Esophagus muscularis mucosa (tissue), 4 donors: Measurements from ENCODE around the gene MMP15. TPM values are rescaled to one million over a fixed set of nuclear protein-coding genes. Genes with fewer than 3 reads are reported as not detected.

Experiments used
- small RNA-seq, 3 donors: library from RNA; depleted of rRNA; stranded (forward); fragments of <200 nt; gene quantifications; one replicate each; pipeline ENCODE3, GENCODE V24; 2016
- total RNA-seq, 4 donors: library from RNA; depleted of rRNA; stranded (reverse); fragments of >200 nt; gene quantifications; one replicate each; pipeline versions ENCODE4 v1.1.0 to v1.2.1, GENCODE V29; 2016

MMP15 gene
- total RNA-seq, 4 donors from 2014 or later: 3.8 to 16.3 (median 8.7) TPM

Small RNAs within 50 kb of the gene (small RNA-seq; reads per million reads assigned to genes)
- 0 reads per million in 3 donors for gene RF00019

Other genes starting within 250 kb of the MMP15 start
- gene KIFC3, start 223.3 kb upstream of the MMP15 start, total RNA-seq: 10 to 100 TPM; 28.2 to 76.8 (median 46.6) TPM
- gene CNGB1, start 54.6 kb upstream of the MMP15 start, total RNA-seq: under 1 TPM; under 0.01 to 0.97 (median 0.31) TPM
- gene ZNF319, start 25.1 kb upstream of the MMP15 start, total RNA-seq: 10 to 100 TPM in 2 of 4 donors, 1 to 10 TPM in 2; 7.1 to 20.9 (median 12.8) TPM
- 10 to 100 TPM; 31.5 to 51.1 (median 33.3) TPM for gene USB1, start 24.3 kb upstream of the MMP15 start, total RNA-seq
- gene CFAP20, start 103.6 kb downstream of the MMP15 start, total RNA-seq: 10 to 100 TPM; 12.5 to 31.2 (median 23.5) TPM
- gene CSNK2A2, start 172.4 kb downstream of the MMP15 start, total RNA-seq: 10 to 100 TPM; 37.1 to 56.5 (median 42.7) TPM